Activated CD8-positive, alpha-beta T cell treated with anti-CD3 and anti-CD28 coated beads for 36 hours (primary cell): ENCODE measurements around the gene LRRC47. TPM values are rescaled to one million over a fixed set of nuclear protein-coding genes. Genes with fewer than 3 reads are reported as not detected.

Experiments
- ATAC-seq: fragments of 200-7000 bp; cut with Tn5 transposase; one replicate; pipeline ENCODE4 v1.10.0; 2021; ENCODE audit warnings: mild to moderate bottlenecking, moderate library complexity
- CTCF ChIA-PET: fragments of 350-600 bp; sonication (Branson Sonifier 250); formaldehyde crosslinking; loops from one replicate; lab custom pipeline; 2021; ENCODE audit warnings: antibody characterized with exemption; lab: Charles Lee
- POLR2A ChIA-PET: fragments of 350-600 bp; sonication (Branson Sonifier 250); formaldehyde crosslinking; loops from one replicate; lab custom pipeline; 2021; ENCODE audit warnings: antibody characterized with exemption; lab: Charles Lee
- DNase-seq: peaks from one replicate; pipeline ENCODE4 v3.0.0-alpha.2; 2020
- H3K27ac Mint-ChIP-seq: one replicate; pipeline ENCODE4 v1.8.0; 2021; ENCODE audit warnings: mild to moderate bottlenecking, mixed read lengths
- H3K27me3 Mint-ChIP-seq: one replicate; pipeline ENCODE4 v1.8.0; 2021; ENCODE audit warnings: mixed read lengths
- H3K36me3 Mint-ChIP-seq: one replicate; pipeline ENCODE4 v1.8.0; 2021; ENCODE audit warnings: low read depth, mixed read lengths
- H3K4me1 Mint-ChIP-seq: one replicate; pipeline ENCODE4 v1.8.0; 2021; ENCODE audit warnings: low read depth, mixed read lengths
- H3K4me3 Mint-ChIP-seq: one replicate; pipeline ENCODE4 v1.8.0; 2021; ENCODE audit warnings: mild to moderate bottlenecking, moderate library complexity, mixed read lengths
- H3K9me3 Mint-ChIP-seq: one replicate; pipeline ENCODE4 v1.8.0; 2021; ENCODE audit warnings: mixed read lengths
- intact Hi-C: fragments of 100-400 bp; cut with micrococcal nuclease; formaldehyde crosslinking; loops from one replicate; pipeline ENCODE4 v1.10.0; 2022
- total RNA-seq, 2 experiments: library from RNA; stranded (reverse); gene quantifications; one replicate each; pipeline ENCODE4 v1.2.3, GENCODE V29; 2021
- TF ChIP-seq, protein P1 (sequence below): fragments of 200-600 bp; IDR thresholded peaks from one replicate; pipeline ENCODE4 v1.8.0; 2022; ENCODE audit warnings: antibody characterized with exemption, mild to moderate bottlenecking

Gene LRRC47
- total RNA-seq, 2 experiments from 2014 or later, result 32.6 to 33.1 TPM

DNA sequence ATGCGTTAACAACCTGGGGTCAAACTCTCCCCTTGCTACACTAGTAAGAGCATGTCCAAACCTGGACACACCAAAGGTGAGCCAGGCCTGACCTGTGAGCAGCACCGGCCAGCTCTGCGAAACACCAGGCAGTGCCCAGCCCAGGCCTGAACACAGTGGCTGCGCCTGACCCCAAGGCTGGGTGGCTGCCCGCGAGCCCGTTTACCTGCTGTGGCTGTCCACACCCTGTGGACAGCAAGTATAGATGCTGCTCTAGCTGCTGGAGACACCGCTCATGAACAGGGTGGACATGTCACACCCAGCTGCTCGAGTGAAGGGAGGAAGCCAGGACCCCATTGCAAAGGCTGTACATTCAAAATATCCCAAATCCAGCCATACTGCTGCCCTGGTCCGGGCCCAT, 51.7 kb downstream of the LRRC47 start:
- ChIA-PET CTCF (interaction anchor here (1.0 kb wide), 1 partner anchor 20 kb away, joined by 3 read pairs; no protein-coding TSS in a partner anchor), POLR2A (no interaction called here)
- TF ChIP-seq, protein P1, sequence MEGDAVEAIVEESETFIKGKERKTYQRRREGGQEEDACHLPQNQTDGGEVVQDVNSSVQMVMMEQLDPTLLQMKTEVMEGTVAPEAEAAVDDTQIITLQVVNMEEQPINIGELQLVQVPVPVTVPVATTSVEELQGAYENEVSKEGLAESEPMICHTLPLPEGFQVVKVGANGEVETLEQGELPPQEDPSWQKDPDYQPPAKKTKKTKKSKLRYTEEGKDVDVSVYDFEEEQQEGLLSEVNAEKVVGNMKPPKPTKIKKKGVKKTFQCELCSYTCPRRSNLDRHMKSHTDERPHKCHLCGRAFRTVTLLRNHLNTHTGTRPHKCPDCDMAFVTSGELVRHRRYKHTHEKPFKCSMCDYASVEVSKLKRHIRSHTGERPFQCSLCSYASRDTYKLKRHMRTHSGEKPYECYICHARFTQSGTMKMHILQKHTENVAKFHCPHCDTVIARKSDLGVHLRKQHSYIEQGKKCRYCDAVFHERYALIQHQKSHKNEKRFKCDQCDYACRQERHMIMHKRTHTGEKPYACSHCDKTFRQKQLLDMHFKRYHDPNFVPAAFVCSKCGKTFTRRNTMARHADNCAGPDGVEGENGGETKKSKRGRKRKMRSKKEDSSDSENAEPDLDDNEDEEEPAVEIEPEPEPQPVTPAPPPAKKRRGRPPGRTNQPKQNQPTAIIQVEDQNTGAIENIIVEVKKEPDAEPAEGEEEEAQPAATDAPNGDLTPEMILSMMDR, result no peak
- intact Hi-C loops, result no loop called here
- Mint-ChIP-seq H3K36me3 (no peaks in the 10 kb centered on the region), H3K9me3 (no peaks in the 10 kb centered on the region), H3K4me3 (no peak overlapping the region), H3K27ac (no peak overlapping the region), H3K27me3 (no peaks in the 10 kb centered on the region), H3K4me1 (peaks cover 25% of the 10 kb centered on the region)
- DNase-seq, result no peak
- no peak for ATAC-seq

DNA sequence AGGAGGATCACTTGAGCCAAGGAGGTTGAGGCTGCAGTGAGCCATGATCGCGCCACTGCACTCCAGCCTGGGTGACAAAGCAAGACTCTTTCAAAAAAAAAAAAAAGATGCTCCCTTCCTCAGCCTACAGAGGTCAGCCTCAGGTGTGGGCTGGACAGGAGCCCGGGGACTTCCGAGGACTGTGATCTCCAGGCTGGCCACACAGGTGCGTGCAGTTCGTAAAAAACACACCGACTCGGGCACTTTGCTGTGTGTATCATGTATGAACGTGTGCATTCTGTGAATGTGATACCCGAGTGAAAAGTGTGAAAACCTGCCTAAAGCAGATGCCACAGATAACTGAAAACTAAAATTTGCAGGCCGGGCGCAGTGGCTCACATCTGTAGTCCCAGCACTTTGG, 52.5 kb downstream of the LRRC47 start:
- peaks cover 25% of the 10 kb centered on the region for H3K4me1 Mint-ChIP-seq
- ATAC-seq, result no peak
- no peaks in the 10 kb centered on the region for H3K27me3 Mint-ChIP-seq
- ChIA-PET CTCF (interaction anchor here (1.0 kb wide), 1 partner anchor 19 kb away, joined by 3 read pairs; no protein-coding TSS in a partner anchor), POLR2A (no interaction called here)
- H3K9me3 Mint-ChIP-seq, result no peaks in the 10 kb centered on the region
- intact Hi-C loops, result no loop called here
- H3K36me3 Mint-ChIP-seq, result no peaks in the 10 kb centered on the region
- DNase-seq, result no peak
- TF ChIP-seq, protein P1, result no peak
- H3K4me3 Mint-ChIP-seq, result no peak overlapping the region
- no peak overlapping the region for H3K27ac Mint-ChIP-seq

DNA sequence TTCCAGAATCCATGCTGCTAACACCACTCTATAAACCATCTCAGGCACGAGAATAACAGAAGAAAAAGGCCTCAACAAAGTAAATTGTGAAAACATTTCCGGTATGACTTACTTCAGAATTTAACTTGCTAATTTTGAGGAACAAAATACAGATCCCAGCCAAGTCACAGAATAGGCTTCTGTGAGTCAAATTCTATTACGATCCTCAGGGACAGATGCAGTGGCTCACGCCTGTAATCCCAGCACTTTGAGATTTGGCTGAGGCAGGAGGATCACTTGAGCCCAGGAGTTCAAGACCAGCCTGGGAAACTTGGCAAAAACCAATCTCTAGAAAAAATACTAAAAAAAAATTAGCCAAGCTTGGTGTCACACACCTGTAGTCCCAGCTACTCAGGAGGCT, 52.9 kb downstream of the LRRC47 start:
- H3K4me1 Mint-ChIP-seq, result peaks cover 25% of the 10 kb centered on the region
- TF ChIP-seq, protein P1, result no peak
- no peaks in the 10 kb centered on the region for H3K27me3 Mint-ChIP-seq
- no peak for ATAC-seq
- no peak for DNase-seq
- no peaks in the 10 kb centered on the region for H3K9me3 Mint-ChIP-seq
- intact Hi-C loops, result no loop called here
- no peaks in the 10 kb centered on the region for H3K36me3 Mint-ChIP-seq
- H3K27ac Mint-ChIP-seq, result no peak overlapping the region
- POLR2A ChIA-PET, result no interaction called here
- CTCF ChIA-PET, result interaction anchor here (1.9 kb wide), 1 partner anchor 19 kb away, joined by 6 read pairs; no protein-coding TSS in a partner anchor
- H3K4me3 Mint-ChIP-seq, result no peak overlapping the region

DNA sequence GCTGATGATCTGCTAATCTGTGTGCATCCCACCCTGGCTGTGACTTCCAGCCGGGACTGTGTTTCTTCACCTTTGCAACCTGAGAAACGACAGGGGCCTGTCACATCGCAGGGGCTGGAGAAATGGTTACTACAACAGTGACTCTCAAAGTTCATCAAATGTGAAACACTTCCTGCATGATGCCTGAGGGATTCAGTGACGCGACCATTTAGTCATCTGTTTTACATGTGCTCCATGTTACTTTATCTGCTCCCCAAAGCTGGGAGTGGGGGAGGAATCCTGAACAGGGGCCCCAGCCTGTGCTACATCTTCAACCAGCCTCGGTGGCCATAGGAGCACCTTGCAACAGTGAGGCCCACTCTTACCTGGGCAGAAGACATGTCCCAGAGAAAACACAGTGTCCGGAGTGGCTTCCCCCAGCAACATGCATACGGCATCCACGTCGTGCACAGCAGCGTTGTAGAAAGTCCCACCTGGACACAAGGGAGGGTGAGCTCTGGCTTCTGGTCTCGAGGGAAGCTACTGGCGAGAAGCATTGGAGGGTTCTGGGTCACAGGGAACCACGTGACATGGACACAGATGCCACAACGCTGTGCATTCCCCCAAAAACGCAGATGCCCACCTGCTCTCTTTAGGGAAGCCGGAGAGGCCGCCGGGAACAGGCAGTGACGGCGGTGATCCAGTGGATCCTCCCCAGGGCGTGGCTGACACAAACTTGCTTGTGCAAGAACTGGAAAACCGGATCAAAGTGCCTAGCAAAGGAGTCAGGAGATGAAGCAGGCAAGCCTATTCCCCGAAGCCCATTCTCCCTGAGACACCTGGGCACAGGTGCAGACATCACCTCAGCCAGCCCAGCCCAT, 53.6 kb downstream of the LRRC47 start:
- no peaks in the 10 kb centered on the region for H3K9me3 Mint-ChIP-seq
- TF ChIP-seq, protein P1, result no peak
- intact Hi-C loops, result no loop called here
- POLR2A ChIA-PET, result no interaction called here
- CTCF ChIA-PET, result interaction anchor here (1.9 kb wide), 1 partner anchor 18 kb away, joined by 6 read pairs; no protein-coding TSS in a partner anchor
- H3K36me3 Mint-ChIP-seq, result no peaks in the 10 kb centered on the region
- no peaks in the 10 kb centered on the region for H3K27me3 Mint-ChIP-seq
- DNase-seq (no peak), ATAC-seq (no peak)
- peaks cover 19% of the 10 kb centered on the region for H3K4me1 Mint-ChIP-seq
- no peak overlapping the region for H3K4me3 Mint-ChIP-seq
- no peak overlapping the region for H3K27ac Mint-ChIP-seq
